NCI-H2196 treated with DMSO at 0.1 percent for 48 hours (cell line): ENCODE data around the gene SPATC1L.
"Not testable (repeated sequence)": the region's sequence is repeated elsewhere in the genome, so short reads cannot be mapped to it uniquely, and the experiment has no call there.

Source experiments
- DNase-seq: peaks from one replicate; lab custom pipeline; 2025; ENCODE audit not compliant: unreplicated experiment; lab: John Stamatoyannopoulos, UW

Gene SPATC1L

GRCh38 chr21:46183910-46184624, at the start of gene SPATC1L:
Gene SPATC1L, minus strand, starts transcription at chr21:46184459. Its CDS starts 1,643 bp downstream, at chr21:46182816.
- DNase-seq = peak; percentile 50

- DNase-seq = no peak
These were observed 45.6 kb upstream of the SPATC1L start for GRCh38 chr21:46229923-46230260.

- no peak for DNase-seq
These were observed 45.1 kb upstream of the SPATC1L start for GRCh38 chr21:46229133-46229922.

- DNase-seq = peak; percentile 89
These were observed 44.2 kb upstream of the SPATC1L start, which contains the start of gene LSS for GRCh38 chr21:46228345-46229051. Gene LSS, minus strand, starts transcription at chr21:46228774. Its CDS starts 29 bp downstream, at chr21:46228745.

- no peak for DNase-seq
These were observed 43.6 kb upstream of the SPATC1L start for GRCh38 chr21:46227811-46228344.

- no peak for DNase-seq
These were observed 42.8 kb upstream of the SPATC1L start for GRCh38 chr21:46226920-46227599.

- DNase-seq = no peak
These were observed 41.9 kb upstream of the SPATC1L start for GRCh38 chr21:46226146-46226545.

- not testable (repeated sequence) for DNase-seq
These were observed 39.4 kb upstream of the SPATC1L start for GRCh38 chr21:46223661-46224060.

- no peak for DNase-seq
These were observed 39.0 kb upstream of the SPATC1L start for GRCh38 chr21:46223217-46223616.

GRCh38 chr21:46222436-46223116, 38.3 kb upstream of the SPATC1L start:
- no peak for DNase-seq

- no peak for DNase-seq
These were observed 37.6 kb upstream of the SPATC1L start for GRCh38 chr21:46221664-46222435.

- DNase-seq = no peak
These were observed 36.6 kb upstream of the SPATC1L start for GRCh38 chr21:46220847-46221246.

GRCh38 chr21:46220275-46220810, 36.1 kb upstream of the SPATC1L start:
- DNase-seq = no peak

- DNase-seq = no peak
These were observed 35.5 kb upstream of the SPATC1L start for GRCh38 chr21:46219591-46220239.

GRCh38 chr21:46218906-46219590, 34.8 kb upstream of the SPATC1L start:
- no peak for DNase-seq

GRCh38 chr21:46217511-46218196, 33.4 kb upstream of the SPATC1L start:
- no peak for DNase-seq

- DNase-seq = no peak
These were observed 32.0 kb upstream of the SPATC1L start for GRCh38 chr21:46216132-46216747.
